Mucosa of stomach (tissue), 1 donor: Measurements from ENCODE around the gene VEGFB.

Experiments
- H3K27me3 ChIP-seq: one replicate; pipeline ENCODE4 v1.7.0; 2013; ENCODE audit warnings: mild to moderate bottlenecking, low read length; ENCODE audit not compliant: control insufficient read depth, insufficient read depth
- H3K36me3 ChIP-seq: one replicate; pipeline ENCODE4 v1.7.0; 2013; ENCODE audit warnings: low read length; ENCODE audit not compliant: control insufficient read depth, insufficient read depth
- H3K4me1 ChIP-seq: one replicate; pipeline ENCODE4 v1.7.0; 2013; ENCODE audit warnings: mild to moderate bottlenecking, low read length; ENCODE audit not compliant: control insufficient read depth, insufficient read depth
- H3K4me3 ChIP-seq: one replicate; pipeline ENCODE4 v1.7.0; 2013; ENCODE audit warnings: low read length
- H3K9ac ChIP-seq: one replicate; pipeline ENCODE4 v1.7.0; 2013; ENCODE audit warnings: mild to moderate bottlenecking, low read length, moderate library complexity
- H3K9me3 ChIP-seq: one replicate; pipeline ENCODE4 v1.7.0; 2013; ENCODE audit warnings: mild to moderate bottlenecking, low read length, moderate library complexity; ENCODE audit not compliant: control insufficient read depth
- donor health status: Pancreatic carcinoma.

The VEGFB gene

GRCh38 chr11:64204464-64204989 is 29.9 kb upstream of the VEGFB start:
- H3K9me3 ChIP-seq: no peaks in the 10 kb centered on the region
- H3K4me3 ChIP-seq: no peak overlapping the region
- H3K36me3 ChIP-seq: peaks cover 19% of the 10 kb centered on the region
- peaks cover 45% of the 10 kb centered on the region for H3K4me1 ChIP-seq
- H3K9ac ChIP-seq: no peak overlapping the region
- H3K27me3 ChIP-seq: no peaks in the 10 kb centered on the region

- Histone ChIP-seq H3K9me3 (no peaks in the 10 kb centered on the region), H3K4me3 (peak within 1 kb of the TSS; percentile 77), H3K27me3 (no peaks in the 10 kb centered on the region), H3K36me3 (peaks cover 12% of the 10 kb centered on the region), H3K9ac (peak within 1 kb of the TSS; percentile 84), H3K4me1 (peaks cover 45% of the 10 kb centered on the region)
Observed at GRCh38 chr11:64206457-64207255, 27.7 kb upstream of the VEGFB start, which contains the start of gene FERMT3. FERMT3 (plus strand) TSS chr11:64206721; CDS start chr11:64207365, 644 bp downstream.

GRCh38 chr11:64207256-64208085 is 26.9 kb upstream of the VEGFB start:
- Histone ChIP-seq H3K4me3 (peak overlapping the region; percentile 77), H3K36me3 (peaks cover 12% of the 10 kb centered on the region), H3K9me3 (no peaks in the 10 kb centered on the region), H3K9ac (peak overlapping the region; percentile 84), H3K27me3 (no peaks in the 10 kb centered on the region), H3K4me1 (peaks cover 45% of the 10 kb centered on the region)

- Histone ChIP-seq H3K9ac (peak overlapping the region; percentile 84), H3K36me3 (peaks cover 12% of the 10 kb centered on the region), H3K27me3 (no peaks in the 10 kb centered on the region), H3K4me3 (no peak overlapping the region), H3K4me1 (peaks cover 45% of the 10 kb centered on the region), H3K9me3 (no peaks in the 10 kb centered on the region)
Observed at GRCh38 chr11:64208086-64208795, 26.1 kb upstream of the VEGFB start.

- no peaks in the 10 kb centered on the region for H3K27me3 ChIP-seq
- H3K9ac ChIP-seq: peak overlapping the region; percentile 84
- no peak overlapping the region for H3K4me3 ChIP-seq
- H3K36me3 ChIP-seq: peaks cover 5% of the 10 kb centered on the region
- no peaks in the 10 kb centered on the region for H3K9me3 ChIP-seq
- peaks cover 44% of the 10 kb centered on the region for H3K4me1 ChIP-seq
Observed at GRCh38 chr11:64208796-64209562, 25.4 kb upstream of the VEGFB start.

- Histone ChIP-seq H3K4me1 (peaks cover 38% of the 10 kb centered on the region), H3K36me3 (no peaks in the 10 kb centered on the region), H3K27me3 (no peaks in the 10 kb centered on the region), H3K9ac (no peak overlapping the region), H3K9me3 (no peaks in the 10 kb centered on the region), H3K4me3 (no peak overlapping the region)
Observed at GRCh38 chr11:64209563-64209843, 24.9 kb upstream of the VEGFB start.

- Histone ChIP-seq H3K4me1 (peaks cover 33% of the 10 kb centered on the region), H3K9ac (no peak overlapping the region), H3K9me3 (no peaks in the 10 kb centered on the region), H3K36me3 (no peaks in the 10 kb centered on the region), H3K4me3 (no peak overlapping the region), H3K27me3 (no peaks in the 10 kb centered on the region)
Observed at GRCh38 chr11:64210301-64211020, 23.9 kb upstream of the VEGFB start.

- H3K9ac ChIP-seq: no peak overlapping the region
- H3K4me3 ChIP-seq: no peak overlapping the region
- no peaks in the 10 kb centered on the region for H3K9me3 ChIP-seq
- peaks cover 24% of the 10 kb centered on the region for H3K4me1 ChIP-seq
- no peaks in the 10 kb centered on the region for H3K27me3 ChIP-seq
- no peaks in the 10 kb centered on the region for H3K36me3 ChIP-seq
Observed at GRCh38 chr11:64211181-64211872, 23.1 kb upstream of the VEGFB start.

GRCh38 chr11:64216879-64217278 is 17.5 kb upstream of the VEGFB start:
- H3K36me3 ChIP-seq: no peaks in the 10 kb centered on the region
- H3K9me3 ChIP-seq: no peaks in the 10 kb centered on the region
- H3K27me3 ChIP-seq: no peaks in the 10 kb centered on the region
- H3K4me3 ChIP-seq: no peak overlapping the region
- H3K9ac ChIP-seq: no peak overlapping the region
- peaks cover 12% of the 10 kb centered on the region for H3K4me1 ChIP-seq

- no peaks in the 10 kb centered on the region for H3K36me3 ChIP-seq
- no peak overlapping the region for H3K4me3 ChIP-seq
- H3K9ac ChIP-seq: no peak overlapping the region
- no peaks in the 10 kb centered on the region for H3K27me3 ChIP-seq
- no peaks in the 10 kb centered on the region for H3K9me3 ChIP-seq
- H3K4me1 ChIP-seq: peaks cover 25% of the 10 kb centered on the region
Observed at GRCh38 chr11:64218628-64219353, 15.6 kb upstream of the VEGFB start.
